Upper lobe of right lung (tissue), 1 donor: ENCODE measurements around the gene SYT12. TPM values are rescaled to one million over a fixed set of nuclear protein-coding genes. Genes with fewer than 3 reads are reported as not detected.

Experiments used
- ATAC-seq: fragments of 200-7000 bp; cut with Tn5 transposase; one replicate; pipeline ENCODE4 v1.9.1; 2020; ENCODE audit warnings: mild to moderate bottlenecking, moderate library complexity
- DNase-seq: peaks from one replicate; pipeline ENCODE4 v3.0.0-alpha.2; 2020
- H3K27ac ChIP-seq: fragments of 200-600 bp; one replicate; pipeline ENCODE4 v1.8.0; 2022
- H3K27me3 ChIP-seq: fragments of 200-600 bp; one replicate; pipeline ENCODE4 v1.8.0; 2022; ENCODE audit warnings: mild to moderate bottlenecking
- H3K36me3 ChIP-seq: fragments of 200-600 bp; one replicate; pipeline ENCODE4 v1.8.0; 2022
- H3K4me1 ChIP-seq: fragments of 200-600 bp; one replicate; pipeline ENCODE4 v1.8.0; 2022
- H3K4me3 ChIP-seq: fragments of 200-600 bp; one replicate; pipeline ENCODE4 v1.8.0; 2022; ENCODE audit warnings: mild to moderate bottlenecking
- H3K9me3 ChIP-seq: fragments of 200-600 bp; one replicate; pipeline ENCODE4 v1.8.0; 2022
- intact Hi-C: fragments of 100-400 bp; cut with DNase I; formaldehyde crosslinking; loops from one replicate; pipeline ENCODE4 v1.11.0; 2022
- total RNA-seq: library from RNA; stranded (reverse); fragmentation: NEBNext Ultra II Directional; extraction: Animal tissue kit (Norgen Biotek cat#: 25700); gene quantifications from one replicate; pipeline ENCODE4 v1.2.1, GENCODE V29; 2021
- TF ChIP-seq, protein P1 (sequence below): fragments of 200-600 bp; IDR thresholded peaks from one replicate; pipeline ENCODE4 v1.8.0; 2022; ENCODE audit warnings: antibody characterized with exemption
- donor health status: DM: no; HTN: yes; CAD: no; lungs with severe emphysema.

SYT12 gene
- total RNA-seq, 1 donor from 2014 or later: not detected

DNA sequence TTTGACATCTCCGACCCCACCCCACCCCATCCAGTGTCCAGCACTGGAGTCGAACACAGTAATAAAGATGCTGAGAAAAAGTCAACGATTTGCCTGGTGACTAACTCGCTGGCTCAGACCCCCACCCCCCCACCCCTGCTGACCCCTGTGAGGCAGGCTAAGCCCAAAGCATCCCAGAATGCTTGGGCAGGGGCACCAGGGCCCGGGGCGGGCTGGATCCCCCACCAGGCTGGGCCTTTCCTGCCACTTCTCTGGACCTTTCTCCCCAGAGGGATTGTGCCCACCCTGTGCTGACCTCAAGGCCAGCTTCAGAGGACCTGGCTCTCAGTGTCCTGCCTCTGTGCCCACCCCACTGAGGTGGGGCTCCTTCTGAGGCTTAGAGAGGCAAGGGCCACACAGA, 46.0 kb upstream of the SYT12 start:
- intact Hi-C loops: no loop called here
- Histone ChIP-seq H3K9me3 (no peaks in the 10 kb centered on the region), H3K27ac (no peak overlapping the region), H3K4me3 (no peak overlapping the region), H3K27me3 (no peaks in the 10 kb centered on the region), H3K36me3 (no peaks in the 10 kb centered on the region), H3K4me1 (peaks cover 6% of the 10 kb centered on the region)
- TF ChIP-seq, protein P1, sequence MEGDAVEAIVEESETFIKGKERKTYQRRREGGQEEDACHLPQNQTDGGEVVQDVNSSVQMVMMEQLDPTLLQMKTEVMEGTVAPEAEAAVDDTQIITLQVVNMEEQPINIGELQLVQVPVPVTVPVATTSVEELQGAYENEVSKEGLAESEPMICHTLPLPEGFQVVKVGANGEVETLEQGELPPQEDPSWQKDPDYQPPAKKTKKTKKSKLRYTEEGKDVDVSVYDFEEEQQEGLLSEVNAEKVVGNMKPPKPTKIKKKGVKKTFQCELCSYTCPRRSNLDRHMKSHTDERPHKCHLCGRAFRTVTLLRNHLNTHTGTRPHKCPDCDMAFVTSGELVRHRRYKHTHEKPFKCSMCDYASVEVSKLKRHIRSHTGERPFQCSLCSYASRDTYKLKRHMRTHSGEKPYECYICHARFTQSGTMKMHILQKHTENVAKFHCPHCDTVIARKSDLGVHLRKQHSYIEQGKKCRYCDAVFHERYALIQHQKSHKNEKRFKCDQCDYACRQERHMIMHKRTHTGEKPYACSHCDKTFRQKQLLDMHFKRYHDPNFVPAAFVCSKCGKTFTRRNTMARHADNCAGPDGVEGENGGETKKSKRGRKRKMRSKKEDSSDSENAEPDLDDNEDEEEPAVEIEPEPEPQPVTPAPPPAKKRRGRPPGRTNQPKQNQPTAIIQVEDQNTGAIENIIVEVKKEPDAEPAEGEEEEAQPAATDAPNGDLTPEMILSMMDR: no peak
- DNase-seq (no peak), ATAC-seq (peak; percentile 7)

DNA sequence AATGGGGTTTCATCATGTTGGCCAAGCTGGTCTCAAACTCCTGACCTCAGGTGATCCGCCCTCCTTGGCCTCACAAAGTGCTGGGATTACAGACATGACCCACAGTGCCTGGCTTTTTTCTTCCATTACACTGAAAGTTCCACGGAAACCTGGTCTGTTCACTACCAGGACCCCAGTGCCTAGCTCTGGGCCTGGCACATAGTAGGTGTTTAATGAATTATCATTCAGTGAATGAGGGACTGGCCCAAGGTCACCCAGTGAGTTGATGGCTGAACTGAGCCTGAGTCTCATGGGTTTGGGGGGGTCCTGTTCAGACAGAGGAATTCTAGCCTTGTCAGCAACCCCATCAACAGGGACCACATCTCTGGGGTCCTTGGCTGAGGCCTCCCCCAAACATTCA, 44.7 kb upstream of the SYT12 start:
- Histone ChIP-seq H3K4me3 (no peak overlapping the region), H3K4me1 (peaks cover 12% of the 10 kb centered on the region), H3K9me3 (no peaks in the 10 kb centered on the region), H3K27ac (no peak overlapping the region), H3K36me3 (no peaks in the 10 kb centered on the region), H3K27me3 (no peaks in the 10 kb centered on the region)
- ATAC-seq (no peak), DNase-seq (no peak)
- intact Hi-C loops: no loop called here
- TF ChIP-seq, protein P1: no peak

DNA sequence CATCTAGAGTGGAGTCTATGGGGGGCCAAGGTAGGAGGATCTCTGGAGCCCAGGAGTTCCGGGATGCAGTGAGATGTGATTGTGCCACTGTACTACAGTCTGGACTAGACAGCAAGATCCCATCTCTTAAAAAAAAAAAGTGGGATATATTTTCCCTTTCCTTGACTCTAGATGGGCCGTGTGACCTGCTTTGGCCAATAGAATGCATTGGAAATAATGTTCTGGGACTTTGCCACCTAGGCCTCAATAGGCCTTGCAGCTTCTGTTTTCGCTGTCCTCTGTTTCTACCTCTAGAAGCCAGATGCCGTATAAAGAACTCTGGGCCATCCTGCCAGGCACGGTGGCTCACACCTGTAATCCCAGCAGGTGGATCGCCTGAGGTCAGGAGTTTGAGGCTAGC, 44.2 kb upstream of the SYT12 start:
- DNase-seq (no peak), ATAC-seq (no peak)
- intact Hi-C loops: no loop called here
- H3K9me3 ChIP-seq: no peaks in the 10 kb centered on the region
- no peak overlapping the region for H3K4me3 ChIP-seq
- H3K4me1 ChIP-seq: peaks cover 12% of the 10 kb centered on the region
- TF ChIP-seq, protein P1: no peak
- no peaks in the 10 kb centered on the region for H3K36me3 ChIP-seq
- H3K27me3 ChIP-seq: no peaks in the 10 kb centered on the region
- H3K27ac ChIP-seq: no peak overlapping the region

DNA sequence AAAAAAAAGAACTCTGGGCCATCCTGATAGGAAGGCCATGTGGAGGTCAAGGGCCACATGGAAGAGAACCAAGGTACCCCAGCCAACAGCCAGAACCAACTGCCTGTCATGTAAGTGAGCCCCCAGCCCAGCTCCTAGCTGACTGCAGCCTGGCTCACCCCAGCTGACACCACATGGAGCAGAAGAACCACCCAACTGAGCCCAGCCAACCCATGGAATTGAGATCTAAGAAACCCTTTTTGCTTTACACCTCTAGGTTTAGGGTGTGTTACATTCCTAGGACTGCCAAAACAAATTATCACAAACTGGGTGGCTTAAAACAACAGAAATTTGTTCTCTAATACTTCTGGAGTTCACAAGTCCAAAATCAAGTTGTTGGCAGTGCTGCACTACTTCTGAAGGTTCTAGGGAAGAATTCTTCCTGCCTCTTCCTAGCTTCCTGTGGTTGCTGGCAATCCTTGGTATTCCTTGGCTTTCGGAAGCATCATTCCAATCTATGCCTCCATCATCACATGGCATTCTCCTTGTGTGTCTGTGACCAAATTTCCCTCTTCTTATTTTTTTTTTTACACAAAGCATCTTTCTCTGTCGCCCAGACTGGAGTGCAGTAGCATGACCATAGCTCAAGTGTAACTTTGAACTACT, 43.5 kb upstream of the SYT12 start:
- Histone ChIP-seq H3K36me3 (no peaks in the 10 kb centered on the region), H3K27me3 (no peaks in the 10 kb centered on the region), H3K27ac (no peak overlapping the region), H3K9me3 (no peaks in the 10 kb centered on the region), H3K4me3 (no peak overlapping the region), H3K4me1 (peaks cover 12% of the 10 kb centered on the region)
- no peak for DNase-seq
- intact Hi-C loops: no loop called here
- ATAC-seq: no peak
- TF ChIP-seq, protein P1: no peak

DNA sequence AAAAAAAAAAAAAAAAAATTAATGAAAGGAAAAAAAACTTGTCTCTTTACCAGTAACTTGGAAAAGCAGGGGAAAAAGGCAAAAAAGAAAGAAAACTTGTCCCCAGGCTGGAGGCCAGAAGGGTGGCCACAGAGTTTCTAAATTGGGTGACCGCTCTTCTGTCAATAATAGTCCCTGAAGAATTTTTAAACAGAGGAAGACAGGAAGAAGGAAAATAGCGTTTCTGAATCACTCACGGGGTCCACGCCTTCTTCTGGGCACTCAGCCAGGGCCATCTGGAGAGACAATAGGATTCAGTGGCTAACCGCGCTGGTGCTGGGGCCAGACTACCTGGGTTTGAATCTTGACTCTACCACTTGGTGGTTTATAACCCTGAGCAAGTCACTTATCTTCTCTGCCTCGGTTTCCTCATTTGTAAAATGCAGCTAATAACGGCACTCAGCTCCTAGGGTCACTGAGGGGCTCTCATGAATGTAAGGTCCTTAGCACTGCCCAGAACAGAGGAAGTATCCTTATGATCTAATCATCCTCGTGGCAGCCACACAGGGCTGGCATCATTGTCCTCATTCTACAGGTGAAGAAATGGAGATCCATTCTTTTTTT, 40.9 kb upstream of the SYT12 start:
- ATAC-seq: peak; percentile 45
- Histone ChIP-seq H3K36me3 (no peaks in the 10 kb centered on the region), H3K4me1 (peaks cover 12% of the 10 kb centered on the region), H3K9me3 (no peaks in the 10 kb centered on the region), H3K27ac (no peak overlapping the region), H3K27me3 (no peaks in the 10 kb centered on the region), H3K4me3 (no peak overlapping the region)
- intact Hi-C loops: no loop called here
- peak; percentile 78 for DNase-seq
- TF ChIP-seq, protein P1: no peak
